GM06990 (cell line): ENCODE measurements around the gene HMGB2.

ENCODE experiments used
- DNase-seq: peaks from one replicate; pipeline ENCODE4 v3.0.0-alpha.2; 2011; ENCODE audit not compliant: insufficient read length; ENCODE audit errors: extremely low read depth
- H3K27me3 ChIP-seq: replicated peaks from 2 replicates; pipeline ENCODE4 v1.6.0; 2011; ENCODE audit warnings: low read length; ENCODE audit not compliant: control insufficient read depth, insufficient read depth
- H3K36me3 ChIP-seq: 2 replicates; pipeline ENCODE4 v1.5.1; 2011; ENCODE audit warnings: low read length; ENCODE audit not compliant: control insufficient read depth, insufficient read depth
- H3K4me3 ChIP-seq: replicated peaks from 2 replicates; pipeline ENCODE4 v1.5.1; 2011; ENCODE audit warnings: low read depth, mild to moderate bottlenecking, control low read depth, low read length
- CTCF ChIP-seq: IDR thresholded peaks from 2 replicates; pipeline ENCODE4 v1.5.1; 2011; ENCODE audit warnings: low read length, control low read depth, mild to moderate bottlenecking, inconsistent platforms; ENCODE audit not compliant: insufficient read depth, poor library complexity, severe bottlenecking

The HMGB2 gene

GRCh38 chr4:173374588-173374987 lies 40.4 kb upstream of the HMGB2 start:
- no peak for TF ChIP-seq CTCF
- Histone ChIP-seq H3K4me3 (no peak overlapping the region), H3K27me3 (no peaks in the 10 kb centered on the region), H3K36me3 (no peaks in the 10 kb centered on the region; the same call in none of the 2 replicates)
- DNase-seq, result no peak

- Histone ChIP-seq H3K4me3 (peak overlapping the region; percentile 78), H3K36me3 (no peaks in the 10 kb centered on the region; the same call in 1 of the 2 replicates), H3K27me3 (no peaks in the 10 kb centered on the region)
- peak; percentile 71 for DNase-seq
- TF ChIP-seq CTCF, result no peak
These were observed 37.4 kb upstream of the HMGB2 start for GRCh38 chr4:173371292-173372192.

GRCh38 chr4:173370477-173371291 lies 36.5 kb upstream of the HMGB2 start, which contains the start of gene SAP30:
Gene SAP30 (plus strand): TSS chr4:173370954. CDS start chr4:173371183, 229 bp downstream.
- peak; percentile 99 for DNase-seq
- no peak for TF ChIP-seq CTCF
- Histone ChIP-seq H3K27me3 (no peaks in the 10 kb centered on the region), H3K36me3 (no peaks in the 10 kb centered on the region; the same call in 1 of the 2 replicates), H3K4me3 (peak within 1 kb of the TSS; percentile 78)

- peak overlapping the region; percentile 78 for H3K4me3 ChIP-seq
- DNase-seq, result no peak
- H3K36me3 ChIP-seq, result no peaks in the 10 kb centered on the region
- no peak for TF ChIP-seq CTCF
- no peaks in the 10 kb centered on the region for H3K27me3 ChIP-seq
These were observed 35.9 kb upstream of the HMGB2 start for GRCh38 chr4:173370130-173370476.

- H3K36me3 ChIP-seq, result no peaks in the 10 kb centered on the region
- no peaks in the 10 kb centered on the region for H3K27me3 ChIP-seq
- DNase-seq, result no peak
- no peak for TF ChIP-seq CTCF
- H3K4me3 ChIP-seq, result peak overlapping the region; percentile 46
These were observed 33.8 kb upstream of the HMGB2 start for GRCh38 chr4:173367946-173368345.
